Ishikawa (cell line): ENCODE data around the gene KCTD12.

Experiments used
- CEBPB ChIP-seq: IDR thresholded peaks from 2 replicates; pipeline ENCODE4 v1.6.1; 2012
- EGR1 ChIP-seq: IDR thresholded peaks from 2 replicates; pipeline ENCODE4 v1.6.1; 2012
- EP300 ChIP-seq: IDR thresholded peaks from 2 replicates; pipeline ENCODE4 v1.6.1; 2012; ENCODE audit warnings: borderline replicate concordance
- FOXM1 ChIP-seq: IDR thresholded peaks from 2 replicates; pipeline ENCODE4 v1.6.1; 2012; ENCODE audit warnings: low read depth, borderline replicate concordance
- NFIC ChIP-seq: IDR thresholded peaks from 2 replicates; pipeline ENCODE4 v1.6.1; 2012
- RAD21 ChIP-seq: IDR thresholded peaks from 2 replicates; pipeline ENCODE4 v1.6.1; 2012; ENCODE audit warnings: low read depth
- TAF1 ChIP-seq: IDR thresholded peaks from 2 replicates; pipeline ENCODE4 v1.6.1; 2012; ENCODE audit warnings: low read depth, mild to moderate bottlenecking
- TCF12 ChIP-seq: IDR thresholded peaks from 2 replicates; pipeline ENCODE4 v1.6.1; 2012; ENCODE audit warnings: low read depth
- YY1 ChIP-seq: IDR thresholded peaks from 2 replicates; pipeline ENCODE4 v1.6.1; 2012; ENCODE audit warnings: low read depth
- ZBTB7A ChIP-seq: IDR thresholded peaks from 2 replicates; pipeline ENCODE4 v1.6.1; 2012; ENCODE audit warnings: low read depth
- TF ChIP-seq, protein P1 (sequence below): IDR thresholded peaks from 2 replicates; pipeline ENCODE4 v1.6.1; 2012
- TF ChIP-seq, protein P2 (sequence below): IDR thresholded peaks from 2 replicates; pipeline ENCODE4 v1.6.1; 2012
- TF ChIP-seq, protein P3 (sequence below): IDR thresholded peaks from 2 replicates; pipeline ENCODE4 v1.6.1; 2012; ENCODE audit warnings: low read depth, mild to moderate bottlenecking

DNA sequence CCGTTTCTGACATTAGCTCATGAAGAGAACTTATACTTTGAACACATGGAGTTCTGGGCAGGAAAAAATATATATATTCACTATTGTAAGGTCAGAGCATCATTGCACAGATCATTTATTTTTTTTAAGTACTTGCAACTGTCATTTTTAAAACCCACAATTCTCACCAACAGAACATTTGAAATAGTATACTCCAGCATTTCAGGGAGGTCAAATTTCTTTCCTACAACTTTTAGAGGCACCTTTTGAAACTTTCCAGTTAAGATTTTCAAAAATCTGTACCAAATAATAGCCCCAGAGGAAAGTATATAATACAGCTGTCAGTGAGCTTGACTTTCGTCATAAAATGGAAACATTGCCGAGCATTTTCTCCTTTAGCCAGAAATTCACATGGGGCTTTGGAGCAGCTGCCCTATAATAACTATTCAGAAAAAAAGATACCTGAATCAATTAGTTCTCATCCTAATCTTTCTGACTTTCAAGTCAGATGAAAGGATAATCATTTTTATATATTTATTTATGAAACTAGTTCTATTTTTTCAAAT, 10.9 kb downstream of the KCTD12 start:
- no peak for TF ChIP-seq FOXM1
- no peak for TF ChIP-seq YY1
- no peak for TF ChIP-seq EP300
- TF ChIP-seq, protein P1, sequence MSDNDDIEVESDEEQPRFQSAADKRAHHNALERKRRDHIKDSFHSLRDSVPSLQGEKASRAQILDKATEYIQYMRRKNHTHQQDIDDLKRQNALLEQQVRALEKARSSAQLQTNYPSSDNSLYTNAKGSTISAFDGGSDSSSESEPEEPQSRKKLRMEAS = no peak
- no peak for TF ChIP-seq EGR1
- no peak for TF ChIP-seq RAD21
- TF ChIP-seq, protein P2, sequence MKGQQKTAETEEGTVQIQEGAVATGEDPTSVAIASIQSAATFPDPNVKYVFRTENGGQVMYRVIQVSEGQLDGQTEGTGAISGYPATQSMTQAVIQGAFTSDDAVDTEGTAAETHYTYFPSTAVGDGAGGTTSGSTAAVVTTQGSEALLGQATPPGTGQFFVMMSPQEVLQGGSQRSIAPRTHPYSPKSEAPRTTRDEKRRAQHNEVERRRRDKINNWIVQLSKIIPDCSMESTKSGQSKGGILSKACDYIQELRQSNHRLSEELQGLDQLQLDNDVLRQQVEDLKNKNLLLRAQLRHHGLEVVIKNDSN = no peak
- TF ChIP-seq, protein P3, sequence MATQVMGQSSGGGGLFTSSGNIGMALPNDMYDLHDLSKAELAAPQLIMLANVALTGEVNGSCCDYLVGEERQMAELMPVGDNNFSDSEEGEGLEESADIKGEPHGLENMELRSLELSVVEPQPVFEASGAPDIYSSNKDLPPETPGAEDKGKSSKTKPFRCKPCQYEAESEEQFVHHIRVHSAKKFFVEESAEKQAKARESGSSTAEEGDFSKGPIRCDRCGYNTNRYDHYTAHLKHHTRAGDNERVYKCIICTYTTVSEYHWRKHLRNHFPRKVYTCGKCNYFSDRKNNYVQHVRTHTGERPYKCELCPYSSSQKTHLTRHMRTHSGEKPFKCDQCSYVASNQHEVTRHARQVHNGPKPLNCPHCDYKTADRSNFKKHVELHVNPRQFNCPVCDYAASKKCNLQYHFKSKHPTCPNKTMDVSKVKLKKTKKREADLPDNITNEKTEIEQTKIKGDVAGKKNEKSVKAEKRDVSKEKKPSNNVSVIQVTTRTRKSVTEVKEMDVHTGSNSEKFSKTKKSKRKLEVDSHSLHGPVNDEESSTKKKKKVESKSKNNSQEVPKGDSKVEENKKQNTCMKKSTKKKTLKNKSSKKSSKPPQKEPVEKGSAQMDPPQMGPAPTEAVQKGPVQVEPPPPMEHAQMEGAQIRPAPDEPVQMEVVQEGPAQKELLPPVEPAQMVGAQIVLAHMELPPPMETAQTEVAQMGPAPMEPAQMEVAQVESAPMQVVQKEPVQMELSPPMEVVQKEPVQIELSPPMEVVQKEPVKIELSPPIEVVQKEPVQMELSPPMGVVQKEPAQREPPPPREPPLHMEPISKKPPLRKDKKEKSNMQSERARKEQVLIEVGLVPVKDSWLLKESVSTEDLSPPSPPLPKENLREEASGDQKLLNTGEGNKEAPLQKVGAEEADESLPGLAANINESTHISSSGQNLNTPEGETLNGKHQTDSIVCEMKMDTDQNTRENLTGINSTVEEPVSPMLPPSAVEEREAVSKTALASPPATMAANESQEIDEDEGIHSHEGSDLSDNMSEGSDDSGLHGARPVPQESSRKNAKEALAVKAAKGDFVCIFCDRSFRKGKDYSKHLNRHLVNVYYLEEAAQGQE = no peak
- TF ChIP-seq CEBPB = no peak
- TF ChIP-seq NFIC = no peak
- TF ChIP-seq ZBTB7A = no peak
- TF ChIP-seq TAF1 = no peak
- TF ChIP-seq TCF12 = no peak
